Tibial artery (tissue), 4 donors: ENCODE data around the gene ACE.

ENCODE experiments used
- DNase-seq, 2 donors: peaks; one replicate each; pipeline ENCODE4 v3.0.0-alpha.2; 2019
- H3K27ac ChIP-seq, 2 donors: fragments of 200-600 bp; sonication (generic) in 1 of 2; 1 replicate in 1 of 2; 2 replicates in 1 of 2; pipeline ENCODE4 v1.5.1; 2018 to 2019; ENCODE audit warnings: mild to moderate bottlenecking in 1 of 2
- H3K27me3 ChIP-seq, 2 donors: fragments of 200-600 bp; sonication (generic) in 1 of 2; one replicate each; pipeline versions ENCODE4 v1.5.1 to v1.6.0; 2016 to 2019
- H3K36me3 ChIP-seq, 3 donors: fragments of 200-600 bp; sonication (generic) in 2 of 3; one replicate each; pipeline ENCODE4 v1.5.1; 2016 to 2019; ENCODE audit warnings: mild to moderate bottlenecking in 2 of 3
- H3K4me1 ChIP-seq, 4 donors: fragments of 200-600 bp; sonication (generic) in 2 of 4; 1 replicate in 3 of 4; 2 replicates in 1 of 4; pipeline ENCODE4 v1.5.1; 2016 to 2019
- H3K4me3 ChIP-seq, 2 donors: fragments of 200-600 bp; sonication (generic) in 1 of 2; 1 replicate in 1 of 2; 2 replicates in 1 of 2; pipeline ENCODE4 v1.5.1; 2018 to 2019; ENCODE audit warnings: mild to moderate bottlenecking in 2 of 2
- H3K9me3 ChIP-seq, 3 donors: fragments of 200-600 bp; sonication (generic) in 1 of 3; one replicate each; pipeline ENCODE4 v1.5.1; 2016 to 2019
- intact Hi-C: fragments of 100-400 bp; cut with DNase I; formaldehyde crosslinking; loops from one replicate; pipeline ENCODE4 v1.15.0; 2023; ENCODE audit warnings: low total_unique reads
- TF ChIP-seq, protein P1 (sequence below), 2 experiments: fragments of 200-600 bp in 1 of 2; fragments of 450-650 bp in 1 of 2; IDR thresholded peaks; one replicate each; pipeline ENCODE4 v1.5.1; 2017 to 2019; ENCODE audit warnings: antibody characterized with exemption in 2 of 2, mild to moderate bottlenecking in 1 of 2, moderate library complexity in 1 of 2

Gene ACE

DNA sequence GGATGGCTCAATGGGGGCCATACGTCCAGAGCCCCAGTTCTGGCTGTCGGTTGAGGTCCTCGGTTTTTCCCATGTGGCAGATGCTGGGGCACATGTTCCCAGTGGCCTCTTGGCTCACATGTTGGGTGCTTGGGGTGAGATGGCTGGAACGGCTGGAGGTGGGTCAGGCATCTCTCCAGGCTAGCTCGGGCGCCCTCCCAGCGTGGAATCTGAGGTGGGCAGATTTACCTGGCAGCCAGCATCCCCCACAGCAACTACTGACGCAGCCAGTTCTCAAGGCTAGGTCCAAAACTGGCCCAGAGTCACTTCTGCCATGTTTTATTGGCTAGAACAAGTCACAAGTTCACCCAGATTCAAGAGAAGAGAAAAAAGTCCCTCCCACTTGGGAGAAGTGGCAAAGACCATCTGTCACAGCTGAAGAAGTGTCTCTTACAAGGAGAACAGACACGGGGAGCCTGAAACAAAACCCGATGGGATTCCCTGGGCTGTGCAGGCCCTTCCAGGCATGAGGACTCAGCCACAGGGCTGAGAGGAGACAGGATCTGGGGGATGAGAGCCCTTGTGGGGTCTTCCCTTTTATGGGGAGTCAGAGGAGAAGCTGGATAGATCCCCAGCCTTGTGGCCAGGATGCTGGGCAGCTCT, 15.2 kb downstream of the ACE start:
- TF ChIP-seq, protein P1, sequence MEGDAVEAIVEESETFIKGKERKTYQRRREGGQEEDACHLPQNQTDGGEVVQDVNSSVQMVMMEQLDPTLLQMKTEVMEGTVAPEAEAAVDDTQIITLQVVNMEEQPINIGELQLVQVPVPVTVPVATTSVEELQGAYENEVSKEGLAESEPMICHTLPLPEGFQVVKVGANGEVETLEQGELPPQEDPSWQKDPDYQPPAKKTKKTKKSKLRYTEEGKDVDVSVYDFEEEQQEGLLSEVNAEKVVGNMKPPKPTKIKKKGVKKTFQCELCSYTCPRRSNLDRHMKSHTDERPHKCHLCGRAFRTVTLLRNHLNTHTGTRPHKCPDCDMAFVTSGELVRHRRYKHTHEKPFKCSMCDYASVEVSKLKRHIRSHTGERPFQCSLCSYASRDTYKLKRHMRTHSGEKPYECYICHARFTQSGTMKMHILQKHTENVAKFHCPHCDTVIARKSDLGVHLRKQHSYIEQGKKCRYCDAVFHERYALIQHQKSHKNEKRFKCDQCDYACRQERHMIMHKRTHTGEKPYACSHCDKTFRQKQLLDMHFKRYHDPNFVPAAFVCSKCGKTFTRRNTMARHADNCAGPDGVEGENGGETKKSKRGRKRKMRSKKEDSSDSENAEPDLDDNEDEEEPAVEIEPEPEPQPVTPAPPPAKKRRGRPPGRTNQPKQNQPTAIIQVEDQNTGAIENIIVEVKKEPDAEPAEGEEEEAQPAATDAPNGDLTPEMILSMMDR (IDR thresholded peaks at IDR 0.05) = no peak
- intact Hi-C loops = no loop called here
- Histone ChIP-seq H3K27me3 (peaks cover 0 to 10% of the 10 kb centered on the region in 2 donors), H3K36me3 (peaks cover 0 to 6% (median 0%) of the 10 kb centered on the region in 3 donors), H3K4me1 (no peaks in the 10 kb centered on the region), H3K27ac (no peak overlapping the region), H3K9me3 (no peaks in the 10 kb centered on the region), H3K4me3 (no peak overlapping the region)
- no peak for DNase-seq

DNA sequence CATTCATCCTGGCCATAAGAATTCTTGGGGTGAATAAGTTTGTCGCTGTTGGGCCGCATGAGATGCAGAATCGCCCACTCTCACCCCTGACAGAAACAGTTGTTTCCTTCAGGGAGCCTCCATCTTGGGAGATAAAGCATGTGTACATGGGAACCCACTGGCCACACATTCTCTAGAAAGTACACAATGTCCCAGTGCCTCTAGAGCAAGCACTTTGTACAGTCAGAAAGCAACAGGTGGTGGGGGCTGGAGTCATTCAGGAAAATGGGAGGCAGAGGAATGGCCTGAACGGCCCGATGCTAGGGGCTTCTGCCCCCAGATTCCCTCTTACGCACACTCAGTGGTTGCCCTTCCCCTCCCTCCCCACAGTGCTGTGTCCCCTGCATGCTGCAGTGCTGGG, 16.1 kb downstream of the ACE start:
- H3K27ac ChIP-seq = no peak overlapping the region
- peaks cover 0 to 10% of the 10 kb centered on the region in 2 donors for H3K27me3 ChIP-seq
- intact Hi-C loops = no loop called here
- TF ChIP-seq, protein P1 (IDR thresholded peaks at IDR 0.05) = no peak
- no peaks in the 10 kb centered on the region for H3K9me3 ChIP-seq
- no peaks in the 10 kb centered on the region for H3K4me1 ChIP-seq
- H3K36me3 ChIP-seq = peaks cover 0 to 6% (median 0%) of the 10 kb centered on the region in 3 donors
- H3K4me3 ChIP-seq = no peak overlapping the region
- DNase-seq = no peak

DNA sequence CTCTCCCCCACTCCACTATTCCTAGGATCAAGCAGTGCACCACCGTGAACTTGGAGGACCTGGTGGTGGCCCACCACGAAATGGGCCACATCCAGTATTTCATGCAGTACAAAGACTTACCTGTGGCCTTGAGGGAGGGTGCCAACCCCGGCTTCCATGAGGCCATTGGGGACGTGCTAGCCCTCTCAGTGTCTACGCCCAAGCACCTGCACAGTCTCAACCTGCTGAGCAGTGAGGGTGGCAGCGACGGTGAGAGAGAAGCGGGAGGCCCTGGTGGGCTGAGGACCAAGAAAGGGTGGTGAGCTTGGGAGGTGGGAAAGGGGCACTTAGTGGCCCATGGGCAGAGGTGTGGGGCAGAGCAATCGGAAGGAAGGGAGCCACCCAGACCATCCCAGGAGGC, 16.6 kb downstream of the ACE start:
- no peak for DNase-seq
- Histone ChIP-seq H3K4me3 (no peak overlapping the region), H3K27me3 (peaks cover 0 to 10% of the 10 kb centered on the region in 2 donors), H3K36me3 (peaks cover 0 to 6% (median 0%) of the 10 kb centered on the region in 3 donors), H3K9me3 (no peaks in the 10 kb centered on the region), H3K4me1 (no peaks in the 10 kb centered on the region), H3K27ac (no peak overlapping the region)
- TF ChIP-seq, protein P1 (IDR thresholded peaks at IDR 0.05) = no peak
- intact Hi-C loops = no loop called here

DNA sequence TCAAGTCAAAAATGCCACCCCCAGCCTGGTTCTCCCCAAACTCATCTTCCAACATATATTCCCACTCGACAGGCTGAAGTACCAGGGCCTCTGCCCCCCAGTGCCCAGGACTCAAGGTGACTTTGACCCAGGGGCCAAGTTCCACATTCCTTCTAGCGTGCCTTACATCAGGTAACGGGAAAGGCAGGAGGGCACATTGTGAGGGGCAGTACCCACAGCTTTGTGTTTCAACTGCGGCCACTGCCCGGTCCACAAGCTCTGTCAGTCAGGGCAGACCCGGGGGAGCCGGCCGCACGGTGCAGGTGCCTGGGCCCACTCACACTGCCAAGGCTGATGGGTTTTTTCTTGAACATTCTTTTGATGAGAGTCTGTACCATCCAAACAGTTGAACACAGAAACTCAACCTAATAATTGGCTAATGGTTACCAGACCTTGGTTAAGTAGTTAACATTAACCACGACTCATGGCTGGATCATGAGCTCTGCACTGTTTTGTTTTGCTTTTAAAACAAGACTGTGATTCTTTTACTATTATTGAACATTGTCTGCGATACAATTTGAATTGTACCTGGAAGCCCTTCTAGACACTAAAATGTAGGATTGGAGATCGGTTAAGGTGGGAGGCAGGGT, 17.6 kb downstream of the ACE start:
- intact Hi-C loops = no loop called here
- no peaks in the 10 kb centered on the region for H3K36me3 ChIP-seq

DNA sequence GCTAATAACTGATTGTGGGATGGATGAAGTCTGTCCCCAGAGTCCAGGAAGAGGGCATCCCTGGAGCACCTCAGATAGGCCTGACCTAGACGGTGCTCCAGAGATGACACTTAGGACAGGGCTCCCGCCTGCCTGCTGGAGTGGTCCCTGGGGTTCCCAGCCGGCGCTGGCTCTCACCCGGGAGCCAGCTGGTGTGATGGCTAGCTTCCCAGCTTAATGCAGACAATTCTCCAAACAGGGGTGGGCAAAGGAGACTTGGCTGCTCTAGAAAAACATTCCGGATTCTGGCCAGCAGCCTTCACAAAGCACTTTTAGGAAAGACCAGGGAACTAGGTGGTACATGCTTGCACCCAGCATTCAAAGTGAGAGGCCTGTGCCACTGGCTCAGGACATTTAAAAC, 18.6 kb downstream of the ACE start:
- intact Hi-C loops = no loop called here
- H3K9me3 ChIP-seq = no peaks in the 10 kb centered on the region
- H3K4me1 ChIP-seq = no peaks in the 10 kb centered on the region
- no peak overlapping the region for H3K4me3 ChIP-seq
- DNase-seq = no peak
- no peak overlapping the region for H3K27ac ChIP-seq
- TF ChIP-seq, protein P1 (IDR thresholded peaks at IDR 0.05) = no peak
- no peaks in the 10 kb centered on the region for H3K36me3 ChIP-seq
- peaks cover 0 to 17% of the 10 kb centered on the region in 2 donors for H3K27me3 ChIP-seq

More for the DNA sequence above, 17.6 kb downstream of the ACE start:
- peaks cover 0 to 8% of the 10 kb centered on the region in 2 donors for H3K27me3 ChIP-seq
- no peak overlapping the region for H3K4me3 ChIP-seq
- H3K4me1 ChIP-seq = no peaks in the 10 kb centered on the region
- no peaks in the 10 kb centered on the region for H3K9me3 ChIP-seq
- DNase-seq = no peak
- no peak overlapping the region for H3K27ac ChIP-seq
- TF ChIP-seq, protein P1 (IDR thresholded peaks at IDR 0.05) = no peak
